SHP77 treated with DMSO at 0.1 percent for 48 hours (cell line): ENCODE measurements around the gene CCNB1.
A peak's percentile ranks its signal among the peaks of the same experiment; 100 is the strongest.
"Not testable (repeated sequence)": the region's sequence is repeated elsewhere in the genome, so short reads cannot be mapped to it uniquely, and the experiment has no call there.

Experiments
- DNase-seq: peaks from one replicate; lab custom pipeline; 2025; lab: John Stamatoyannopoulos, UW

CCNB1 gene

DNA sequence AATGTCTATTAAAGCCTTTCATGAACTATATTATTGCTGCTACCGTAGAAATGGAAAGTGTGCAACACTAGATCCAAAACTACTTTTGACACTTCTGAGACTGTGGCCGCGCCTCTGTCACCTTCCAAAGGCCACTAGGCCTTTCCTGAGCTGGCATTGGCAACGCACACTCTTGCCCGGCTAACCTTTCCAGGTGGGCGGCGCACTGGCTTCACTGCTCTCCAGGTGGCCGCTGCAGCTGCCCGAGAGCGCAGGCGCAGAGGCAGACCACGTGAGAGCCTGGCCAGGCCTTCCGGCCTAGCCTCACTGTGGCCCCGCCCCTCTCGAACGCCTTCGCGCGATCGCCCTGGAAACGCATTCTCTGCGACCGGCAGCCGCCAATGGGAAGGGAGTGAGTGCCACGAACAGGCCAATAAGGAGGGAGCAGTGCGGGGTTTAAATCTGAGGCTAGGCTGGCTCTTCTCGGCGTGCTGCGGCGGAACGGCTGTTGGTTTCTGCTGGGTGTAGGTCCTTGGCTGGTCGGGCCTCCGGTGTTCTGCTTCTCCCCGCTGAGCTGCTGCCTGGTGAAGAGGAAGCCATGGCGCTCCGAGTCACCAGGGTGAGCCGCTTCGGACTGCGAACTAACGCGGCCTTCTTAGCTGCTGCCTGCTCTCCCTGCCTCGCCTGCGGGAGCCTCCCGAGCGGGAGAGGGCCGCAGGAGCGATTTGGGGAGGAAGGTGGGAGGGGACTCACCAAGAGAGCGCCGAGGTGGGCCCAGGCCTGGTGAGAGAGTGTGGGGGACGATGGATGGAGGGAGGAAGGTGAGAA lies at the start of gene CCNB1:
CCNB1 (plus strand) TSS at position 465 of the 807 bp plus-strand sequence; CDS start at position 578, 113 bp downstream.
- DNase-seq: peak; percentile 96

DNA sequence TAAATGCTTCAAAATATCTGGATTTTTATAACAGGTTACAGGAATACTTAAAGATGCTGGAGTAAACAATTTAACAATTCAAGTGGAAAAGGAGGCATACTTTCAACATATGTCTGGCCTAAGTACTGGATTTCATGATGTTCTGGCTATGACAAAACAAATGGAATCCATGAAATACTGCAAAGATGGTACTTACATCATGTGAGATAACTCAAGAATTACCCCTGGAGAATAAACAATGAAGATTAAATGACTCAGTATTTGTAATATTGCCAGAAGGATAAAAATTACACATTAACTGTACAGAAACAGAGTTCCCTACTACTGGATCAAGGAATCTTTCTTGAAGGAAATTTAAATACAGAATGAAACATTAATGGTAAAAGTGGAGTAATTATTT lies 37.5 kb upstream of the CCNB1 start:
- no peak for DNase-seq

DNA sequence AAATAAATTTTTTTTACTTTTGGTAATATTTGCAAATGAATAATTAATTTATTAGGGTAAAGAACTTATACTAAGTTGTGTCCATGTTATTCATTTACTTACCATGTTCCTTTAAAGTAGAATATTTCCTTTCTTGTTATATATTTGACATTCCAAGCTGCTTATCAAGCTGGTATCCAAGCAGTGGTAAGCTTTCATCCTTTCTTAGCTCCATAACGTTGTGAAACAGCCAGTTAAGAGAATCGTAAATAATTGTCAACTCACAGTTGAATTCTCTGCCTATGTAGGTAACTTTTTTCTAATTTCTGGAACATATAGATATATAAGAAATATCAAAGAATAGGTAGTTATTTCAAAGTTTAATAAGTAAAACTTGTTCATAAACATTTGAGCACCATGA lies 36.7 kb upstream of the CCNB1 start:
- no peak for DNase-seq

DNA sequence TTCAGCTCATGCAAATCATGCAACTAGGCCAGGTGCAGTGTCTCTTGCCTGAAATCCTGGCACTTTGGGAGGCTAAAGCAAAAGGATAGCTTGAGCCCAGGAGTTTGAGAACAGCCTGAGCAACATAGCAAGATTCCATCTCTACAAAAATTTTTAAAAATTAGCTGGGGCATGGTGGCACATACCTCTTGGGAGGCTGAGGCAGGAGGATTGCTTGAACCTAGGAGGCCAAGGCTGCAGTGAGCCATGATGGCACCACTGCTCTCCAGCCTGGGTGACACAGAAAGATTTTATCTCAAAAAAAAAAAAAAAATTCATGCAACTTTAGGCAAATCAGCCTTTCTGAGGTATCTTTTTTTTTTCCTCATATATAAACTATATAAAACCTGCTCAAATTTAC lies 35.6 kb upstream of the CCNB1 start:
- DNase-seq: no peak

DNA sequence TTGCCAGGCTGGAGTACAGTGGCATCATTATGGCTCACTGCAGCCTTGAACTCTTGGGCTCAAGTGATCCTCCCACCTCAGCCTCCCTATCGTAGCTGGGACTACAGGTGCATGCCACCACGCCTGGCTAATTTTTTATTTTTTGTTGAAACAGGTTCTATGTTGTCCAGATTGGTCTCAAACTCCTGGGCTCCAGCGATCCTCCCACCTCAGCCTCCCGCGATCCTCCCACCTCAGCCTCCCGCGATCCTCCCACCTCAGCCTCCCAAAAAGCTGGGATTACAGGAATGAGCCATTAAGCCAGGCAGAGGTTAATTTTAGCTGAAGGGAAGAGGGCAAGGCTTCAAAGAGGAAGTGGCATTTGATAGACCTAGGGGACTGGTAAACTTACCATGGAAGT lies 32.8 kb upstream of the CCNB1 start:
- no peak for DNase-seq

DNA sequence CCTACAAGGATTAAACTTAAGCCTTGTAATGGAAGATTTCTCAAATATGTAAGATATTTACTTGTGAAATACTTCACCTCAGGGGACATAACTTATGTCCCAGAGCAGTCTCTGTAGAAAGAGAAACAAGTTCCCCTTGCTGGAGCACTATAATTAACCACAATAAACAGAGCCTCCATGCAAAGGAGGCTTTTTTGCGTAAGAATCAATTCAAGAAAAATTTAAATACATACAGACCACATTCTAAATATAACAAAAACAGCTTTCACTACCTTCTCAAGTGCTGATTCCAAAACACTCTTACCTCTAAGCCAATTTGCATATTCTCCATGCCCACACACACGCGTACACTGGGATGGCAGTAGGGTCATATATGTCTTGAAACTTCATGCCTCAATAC lies 30.7 kb upstream of the CCNB1 start:
- no peak for DNase-seq

DNA sequence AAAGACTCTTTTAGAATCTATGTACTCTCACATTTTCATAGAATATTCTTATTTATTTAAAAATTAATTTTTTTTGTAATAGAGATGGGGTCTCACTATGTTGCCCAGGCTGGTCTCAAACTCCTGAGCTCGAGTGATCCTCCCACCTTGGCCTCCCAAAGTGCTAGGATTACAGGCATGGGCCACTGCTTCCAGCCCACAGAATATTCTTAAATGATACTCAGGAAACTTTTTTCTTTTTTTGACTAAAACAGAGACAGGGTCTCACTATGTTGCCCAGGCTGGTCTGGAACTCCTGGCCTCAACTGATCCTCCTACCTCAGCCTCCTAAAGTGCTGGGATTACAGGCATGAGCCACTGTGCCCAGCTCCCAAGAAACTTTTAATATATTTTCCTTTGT lies 29.7 kb upstream of the CCNB1 start:
- not testable (repeated sequence) for DNase-seq

DNA sequence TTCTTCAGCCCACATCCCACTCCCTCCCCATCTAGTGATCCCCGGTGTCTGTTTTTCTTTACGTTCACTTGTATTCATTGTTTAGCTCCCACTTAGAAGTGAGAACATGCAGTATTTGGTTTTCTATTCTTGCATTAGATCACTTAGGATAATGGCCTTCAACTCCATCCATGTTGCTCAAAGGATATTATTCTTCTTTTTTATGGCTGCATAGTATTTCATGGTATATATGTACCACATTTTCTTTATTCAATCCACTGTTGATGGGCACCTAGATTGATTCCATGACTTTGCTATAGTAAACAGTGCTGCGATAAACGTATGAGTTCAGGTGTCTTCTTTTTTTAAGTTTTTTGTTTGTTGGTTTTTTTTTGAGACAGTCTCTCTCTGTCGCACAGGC lies 29.1 kb upstream of the CCNB1 start:
- DNase-seq: no peak

DNA sequence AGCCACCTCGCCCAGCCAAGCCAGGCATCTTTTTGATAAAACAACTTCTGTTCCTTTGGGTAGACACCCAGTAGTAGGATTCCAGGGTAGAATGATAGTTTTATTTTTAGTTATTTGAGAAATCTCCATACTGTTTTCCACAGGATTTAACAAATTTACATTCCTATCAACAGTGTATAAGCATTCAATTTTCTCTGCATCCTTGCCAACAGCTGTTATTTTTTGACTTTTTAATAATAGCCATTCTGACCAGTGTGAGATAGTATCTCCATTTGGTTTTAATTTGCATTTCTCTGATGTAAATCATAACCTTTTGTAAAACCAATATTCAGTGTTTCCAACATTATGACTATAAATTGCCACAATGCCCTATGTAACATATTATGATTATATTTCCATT lies 28.2 kb upstream of the CCNB1 start:
- DNase-seq: no peak

DNA sequence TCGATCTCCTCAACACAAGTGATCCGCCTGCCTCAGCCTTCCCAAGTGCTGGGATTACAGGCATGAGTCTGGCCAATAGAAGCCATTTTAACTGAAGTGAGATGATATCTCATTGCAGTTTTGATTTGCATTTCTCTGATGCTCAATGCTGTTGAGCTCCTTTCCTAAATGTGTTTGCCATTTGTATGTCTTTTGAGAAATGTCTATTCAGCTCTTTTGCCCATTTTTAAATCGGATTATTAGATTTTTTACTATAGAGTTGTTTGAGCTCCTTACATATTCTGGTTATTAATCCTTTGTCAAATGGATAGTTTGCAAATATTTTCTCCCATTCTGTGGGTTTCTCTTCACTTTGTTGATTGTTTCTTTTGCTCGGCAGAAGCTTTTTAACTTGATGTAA lies 26.7 kb upstream of the CCNB1 start:
- not testable (repeated sequence) for DNase-seq

DNA sequence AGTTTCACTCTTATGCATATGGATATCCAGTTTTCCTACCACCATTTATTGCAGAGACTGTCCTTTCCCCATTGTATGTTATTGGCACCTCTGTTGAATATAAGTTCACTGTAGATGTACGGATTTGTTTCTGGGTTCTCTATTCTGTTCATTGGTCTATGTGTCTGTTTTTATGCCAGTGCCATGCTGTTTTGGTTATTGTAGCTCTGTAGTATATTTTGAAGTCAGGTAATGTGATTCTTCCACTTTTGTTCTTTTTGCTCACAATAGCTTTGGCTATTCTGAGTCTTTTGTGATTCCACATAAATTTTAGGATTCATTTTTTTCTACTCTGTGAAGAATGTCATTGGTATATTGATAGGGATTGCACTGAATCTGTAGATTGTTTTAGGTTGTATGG lies 26.1 kb upstream of the CCNB1 start:
- no peak for DNase-seq

DNA sequence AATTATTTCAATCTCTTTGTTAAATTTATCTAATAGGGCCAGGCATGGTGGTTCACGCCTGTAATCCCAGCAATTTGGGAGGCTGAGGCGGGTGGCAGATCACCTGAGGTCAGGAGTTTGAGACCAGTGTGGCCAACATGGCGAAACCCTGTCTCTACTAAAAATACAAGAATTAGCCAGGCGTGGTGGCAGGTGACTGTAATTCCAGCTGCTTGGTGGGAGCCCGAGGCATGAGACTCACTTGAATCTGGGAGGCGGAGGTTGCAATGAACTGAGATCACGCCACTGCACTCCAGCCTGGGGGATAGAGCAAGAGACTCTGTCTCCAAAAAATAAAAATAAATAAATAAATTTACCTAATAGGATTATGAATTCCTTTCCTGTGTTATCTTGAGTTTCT lies 18.4 kb upstream of the CCNB1 start:
- not testable (repeated sequence) for DNase-seq

DNA sequence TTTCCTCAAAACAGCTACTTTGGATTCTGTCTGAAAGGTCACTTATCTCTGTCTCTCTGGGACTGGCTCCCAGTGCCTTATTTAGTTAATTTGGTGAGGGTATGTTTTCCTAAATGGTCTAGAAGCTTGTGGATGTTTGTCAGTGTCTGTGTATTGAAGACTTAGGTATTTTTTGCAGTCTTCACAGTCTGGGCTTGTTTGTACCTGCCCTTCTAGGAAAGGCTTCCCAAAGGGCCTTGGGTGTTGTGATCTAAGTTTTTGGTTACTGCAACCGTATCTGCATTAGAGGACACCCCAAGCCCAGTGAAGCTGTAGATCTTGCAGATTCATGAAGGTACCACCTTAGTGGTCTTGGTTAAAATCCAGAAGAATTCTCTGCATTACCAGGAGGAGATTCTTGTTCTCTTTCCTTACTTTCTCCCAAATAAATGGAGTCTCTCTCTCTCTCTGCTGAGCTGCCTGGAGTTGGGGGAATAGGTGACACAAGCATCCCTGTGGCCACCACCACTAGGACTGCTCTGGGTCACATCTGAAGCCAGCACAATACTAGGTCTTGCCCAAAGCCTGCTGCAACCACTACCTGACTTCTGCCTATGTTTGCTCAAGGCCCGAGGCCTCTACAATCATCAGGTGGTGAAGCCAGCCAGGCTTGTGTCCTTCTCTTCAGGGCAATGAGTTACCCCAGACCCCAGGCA lies 17.8 kb upstream of the CCNB1 start:
- DNase-seq: no peak

DNA sequence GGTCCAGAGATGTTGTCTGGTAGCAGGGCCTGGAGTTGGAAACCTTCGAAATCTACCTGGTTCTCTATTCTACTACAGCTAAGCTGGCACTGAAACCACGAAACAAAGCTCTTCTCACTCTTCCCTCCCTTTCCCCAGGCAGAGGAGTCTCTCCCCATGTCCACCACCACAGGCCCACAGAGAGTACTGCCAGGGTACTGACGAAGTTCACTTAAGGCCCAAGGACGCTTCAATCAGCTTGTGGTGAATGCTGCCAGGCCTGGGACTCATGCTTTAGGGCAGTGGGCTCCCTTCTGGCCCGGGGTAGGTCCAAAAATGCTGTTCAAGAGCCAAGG lies 17.3 kb upstream of the CCNB1 start:
- DNase-seq: no peak

DNA sequence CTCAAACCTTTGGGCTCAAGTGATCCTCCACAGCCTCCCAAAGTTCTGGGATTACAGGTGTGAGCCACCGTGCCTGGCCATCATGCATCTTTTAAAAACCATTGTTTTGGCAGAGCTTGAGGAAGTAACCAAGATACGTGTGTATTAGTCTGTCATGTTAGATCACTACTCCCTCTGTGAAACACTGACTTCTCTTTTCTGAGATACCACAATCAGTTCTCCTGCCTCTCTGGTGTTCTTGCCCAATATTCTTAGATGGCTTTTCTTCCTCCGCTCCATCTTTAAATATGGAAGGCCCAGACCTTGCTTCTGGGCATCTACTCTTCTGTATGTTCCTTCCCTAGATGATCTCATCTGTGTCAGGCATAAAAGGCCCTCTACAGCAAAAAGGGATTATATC lies 14.2 kb upstream of the CCNB1 start:
- no peak for DNase-seq

DNA sequence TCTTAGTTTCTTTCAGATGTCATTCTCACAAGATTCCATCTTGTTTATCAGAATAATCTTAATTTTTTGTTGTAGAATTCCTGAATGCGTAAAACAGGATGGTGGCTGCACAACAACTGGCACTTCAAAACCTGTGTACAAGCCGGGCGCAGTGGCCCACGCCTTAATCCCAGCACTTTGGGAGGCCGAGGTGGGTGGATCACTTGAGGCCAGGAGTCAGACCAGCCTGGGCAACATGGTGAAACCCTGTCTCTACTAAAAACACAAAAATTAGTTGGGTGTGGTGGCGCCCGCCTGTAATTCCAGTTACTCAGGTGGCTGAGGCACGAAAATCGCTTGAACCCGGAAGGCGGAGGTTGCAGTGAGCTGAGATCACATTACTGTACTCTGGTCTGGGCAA lies 10.5 kb upstream of the CCNB1 start:
- DNase-seq: no peak

DNA sequence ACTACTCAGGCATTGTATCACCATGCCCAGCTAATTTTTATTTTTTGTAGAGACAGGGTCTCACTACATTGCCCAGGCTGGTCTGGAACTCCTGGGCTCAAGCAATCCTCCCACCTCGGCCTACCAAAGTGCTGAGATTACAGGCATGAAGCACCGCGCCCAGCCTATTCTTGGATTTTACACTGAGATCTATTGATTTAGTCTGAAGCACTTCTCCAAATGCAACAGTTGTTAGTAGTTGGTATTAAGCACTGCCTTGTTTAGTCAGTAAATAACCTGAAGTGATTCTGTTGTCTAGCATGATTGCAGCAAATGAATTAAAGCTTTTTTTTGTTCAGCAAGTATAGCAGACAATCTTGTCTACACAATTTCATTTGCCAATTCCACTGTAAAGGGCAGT lies 8.9 kb upstream of the CCNB1 start:
- no peak for DNase-seq

DNA sequence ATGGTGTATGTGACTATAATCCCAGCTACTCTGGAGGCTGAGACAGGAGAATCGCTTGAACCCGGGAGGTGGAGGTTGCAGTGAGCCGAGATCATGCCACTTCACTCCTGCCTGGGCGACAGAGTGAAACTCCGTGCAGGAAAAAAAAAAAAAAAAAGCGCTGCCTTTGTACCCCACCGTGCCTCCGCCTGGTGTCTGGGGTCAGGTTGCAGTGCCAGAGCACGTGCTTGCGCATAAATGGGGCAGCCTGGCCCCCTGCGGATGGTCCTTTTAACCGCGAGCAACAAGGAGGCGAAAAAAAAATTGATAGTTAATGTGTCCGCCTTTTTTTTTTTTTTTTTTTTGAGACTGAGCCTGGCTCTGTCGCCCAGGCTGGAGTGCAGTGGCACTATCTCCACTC lies 6.3 kb upstream of the CCNB1 start:
- DNase-seq: no peak

DNA sequence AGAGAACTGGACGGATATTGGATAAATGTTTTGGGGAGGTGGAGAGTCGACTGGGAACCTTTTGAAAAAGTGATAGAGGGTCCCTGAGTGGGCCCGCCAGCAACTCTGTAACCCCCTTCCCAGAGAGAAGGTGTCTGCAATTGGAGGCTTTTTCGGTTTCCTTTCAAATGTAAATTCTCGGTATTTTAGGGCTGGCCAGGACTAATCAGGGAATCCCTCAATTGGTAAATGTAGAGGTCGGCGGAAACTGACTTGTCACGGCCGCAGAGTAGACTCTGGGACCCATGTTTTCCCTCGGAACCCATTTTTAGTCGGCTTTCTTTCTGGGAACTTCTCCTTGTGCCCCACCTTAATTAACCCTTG lies 524 bp downstream of the CCNB1 start:
- DNase-seq: no peak

DNA sequence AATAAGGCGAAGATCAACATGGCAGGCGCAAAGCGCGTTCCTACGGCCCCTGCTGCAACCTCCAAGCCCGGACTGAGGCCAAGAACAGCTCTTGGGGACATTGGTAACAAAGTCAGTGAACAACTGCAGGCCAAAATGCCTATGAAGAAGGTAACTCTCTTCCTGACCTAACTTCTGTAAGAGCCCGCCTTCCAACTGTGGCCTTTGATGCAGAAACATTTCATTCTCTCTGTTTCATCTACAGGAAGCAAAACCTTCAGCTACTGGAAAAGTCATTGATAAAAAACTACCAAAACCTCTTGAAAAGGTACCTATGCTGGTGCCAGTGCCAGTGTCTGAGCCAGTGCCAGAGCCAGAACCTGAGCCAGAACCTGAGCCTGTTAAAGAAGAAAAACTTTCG lies 979 bp downstream of the CCNB1 start:
- DNase-seq: no peak

DNA sequence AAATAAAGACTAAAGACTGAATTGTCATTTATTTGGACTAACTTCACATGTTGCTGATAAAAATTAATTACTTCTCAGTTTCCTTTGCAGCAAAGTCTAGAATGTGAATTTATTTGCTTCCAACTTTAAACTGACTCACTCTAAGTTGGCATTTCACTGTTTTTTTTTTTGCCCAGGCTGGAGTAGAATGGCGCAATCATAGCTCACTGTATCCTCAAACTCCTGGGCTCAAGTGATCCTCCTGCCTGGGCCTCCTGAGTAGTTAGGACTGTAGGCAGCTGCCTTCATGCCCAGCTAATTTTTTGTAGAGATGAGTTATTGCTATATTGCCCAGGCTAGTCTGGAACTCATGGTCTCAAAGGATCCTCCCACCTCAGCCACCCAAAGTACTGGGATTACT lies 3.5 kb downstream of the CCNB1 start:
- no peak for DNase-seq

DNA sequence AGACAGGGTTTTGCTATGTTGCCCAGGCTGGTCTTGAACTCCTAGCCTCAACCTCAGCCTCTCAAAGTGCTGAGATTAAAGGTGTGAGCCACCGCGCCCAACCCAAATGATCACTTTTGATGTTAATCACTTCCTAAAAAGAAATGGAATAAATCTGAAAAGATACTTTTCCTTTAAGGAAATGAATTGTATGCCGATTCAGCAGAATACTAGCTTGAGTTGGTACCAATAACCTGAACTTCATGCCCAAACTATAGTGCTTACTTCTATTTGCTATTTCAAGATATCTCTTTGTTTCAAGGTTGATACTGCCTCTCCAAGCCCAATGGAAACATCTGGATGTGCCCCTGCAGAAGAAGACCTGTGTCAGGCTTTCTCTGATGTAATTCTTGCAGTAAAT lies 4.0 kb downstream of the CCNB1 start:
- DNase-seq: no peak

DNA sequence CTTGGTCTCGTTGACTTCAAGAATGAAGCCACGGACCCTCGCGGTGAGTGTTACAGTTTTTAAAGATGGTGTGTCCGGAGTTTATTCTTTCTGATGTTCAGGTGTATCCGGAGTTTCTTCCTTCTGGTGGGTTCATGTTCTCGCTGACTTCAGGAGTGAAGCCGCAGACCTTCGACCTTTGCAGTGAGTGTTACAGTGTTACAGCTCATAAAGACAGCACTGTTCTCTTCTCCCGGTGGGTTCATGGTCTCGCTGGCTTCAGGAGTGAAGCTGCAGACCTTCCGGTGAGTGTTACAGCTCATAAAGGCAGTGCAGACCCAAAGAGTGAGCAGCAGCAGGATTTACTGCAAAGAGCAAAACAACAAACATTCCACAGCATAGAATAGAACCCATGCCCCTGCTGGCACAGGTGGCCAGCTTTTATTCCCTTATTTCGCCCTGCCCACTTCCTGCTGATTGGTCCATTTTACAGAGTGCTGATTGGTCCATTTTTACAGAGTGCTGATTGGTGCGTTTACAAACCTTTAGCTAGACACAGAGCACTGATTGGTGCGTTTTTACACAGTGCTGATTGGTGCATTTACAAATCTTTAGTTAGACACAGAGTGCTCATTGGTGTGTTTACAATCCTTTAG lies 14.8 kb downstream of the CCNB1 start:
- not testable (repeated sequence) for DNase-seq

DNA sequence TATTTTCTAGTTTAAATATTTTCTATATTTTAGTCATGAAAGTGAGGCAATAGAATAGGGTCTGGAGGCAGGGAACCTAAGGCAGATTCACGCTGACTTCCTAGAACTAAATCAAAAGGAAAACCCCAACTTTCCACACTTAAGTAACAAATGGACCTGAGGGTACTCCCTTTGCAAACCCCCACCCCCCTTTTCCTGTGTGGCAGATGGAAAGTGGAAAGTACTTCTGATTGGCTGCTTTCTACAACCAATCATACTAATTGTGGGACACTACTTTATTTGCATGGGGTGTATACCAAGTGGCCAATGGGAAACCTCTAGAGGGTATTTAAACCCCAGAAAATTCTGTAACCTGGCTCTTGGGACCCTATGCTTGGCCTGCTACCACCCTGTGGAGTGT lies 17.7 kb downstream of the CCNB1 start:
- no peak for DNase-seq
